GM12872 (cell line): ENCODE measurements around the gene MRPL28.

Experiments
- CTCF ChIP-seq: IDR thresholded peaks from 3 replicates; pipeline ENCODE4 v1.5.1; 2011; ENCODE audit warnings: low read depth, mild to moderate bottlenecking, low read length, moderate library complexity; ENCODE audit not compliant: insufficient read depth

Gene MRPL28

GRCh38 chr16:321532-321931, 48.8 kb downstream of the MRPL28 start:
- TF ChIP-seq CTCF = no peak

GRCh38 chr16:320206-320605, 50.1 kb downstream of the MRPL28 start:
- no peak for TF ChIP-seq CTCF

- TF ChIP-seq CTCF = peak; percentile 26; the same call in 2 of the 3 replicates
Measured at GRCh38 chr16:318628-319027, 51.7 kb downstream of the MRPL28 start.

GRCh38 chr16:317583-317982, 52.8 kb downstream of the MRPL28 start:
- TF ChIP-seq CTCF = no peak
